A204.1 (cell line): ENCODE results near the gene GFI1B.
A peak's percentile ranks its signal among the peaks of the same experiment; 100 is the strongest.
"Not testable (repeated sequence)": the region's sequence is repeated elsewhere in the genome, so short reads cannot be mapped to it uniquely, and the experiment has no call there.

Source experiments
- FAIRE-seq: peaks from 2 replicates; lab custom pipeline; 2012; peaks lifted over from hg19 to GRCh38; lab: Jason Lieb, UNC

Gene GFI1B

GRCh38 chr9:133014696-133015095, 36.2 kb downstream of the GFI1B start:
- FAIRE-seq, result no peak

- FAIRE-seq, result no peak
Observed at GRCh38 chr9:133023117-133023890, 44.8 kb downstream of the GFI1B start.

GRCh38 chr9:133026426-133026825, 47.9 kb downstream of the GFI1B start:
- no peak for FAIRE-seq

- FAIRE-seq, result no peak
Observed at GRCh38 chr9:133027134-133027533, 48.6 kb downstream of the GFI1B start.

GRCh38 chr9:133028221-133028620, 49.7 kb downstream of the GFI1B start:
- no peak for FAIRE-seq

- no peak for FAIRE-seq
Observed at GRCh38 chr9:133029994-133030316, 51.5 kb downstream of the GFI1B start.

- peak; percentile 99 for FAIRE-seq
Observed at GRCh38 chr9:133030317-133031129, 52.0 kb downstream of the GFI1B start, which contains the start of gene GTF3C5. TSS of gene GTF3C5 (plus strand) at chr9:133030997. CDS start at chr9:133031012, 15 bp downstream.

- FAIRE-seq, result no peak
Observed at GRCh38 chr9:133031130-133031422, 52.6 kb downstream of the GFI1B start.

GRCh38 chr9:133031496-133031911, 53.0 kb downstream of the GFI1B start:
- no peak for FAIRE-seq

- no peak for FAIRE-seq
Observed at GRCh38 chr9:133032171-133032570, 53.7 kb downstream of the GFI1B start.

- no peak for FAIRE-seq
Observed at GRCh38 chr9:133035669-133036068, 57.2 kb downstream of the GFI1B start.

- FAIRE-seq, result no peak
Observed at GRCh38 chr9:133037775-133038515, 59.5 kb downstream of the GFI1B start.

- FAIRE-seq, result not testable (repeated sequence)
Observed at GRCh38 chr9:133040892-133041479, 62.5 kb downstream of the GFI1B start.
